HG02840 (cell line): ENCODE measurements around the gene ELL2.

ENCODE experiments used
- ATAC-seq: cut with Tn5 transposase; IDR thresholded peaks from one replicate; pipeline ENCODE4 v1.9.1; 2021; ENCODE audit warnings: mild to moderate bottlenecking, moderate library complexity, moderate number of reproducible peaks; ENCODE audit not compliant: unreplicated experiment, low FRiP score

The ELL2 gene

GRCh38 chr5:95961617-95962474 lies at the start of gene ELL2:
ELL2 (minus strand) TSS chr5:95961851; CDS start chr5:95961721, 130 bp downstream.
- ATAC-seq, result peak; percentile 84

- no peak for ATAC-seq
Observed at GRCh38 chr5:96008987-96009647, 47.5 kb upstream of the ELL2 start.

- ATAC-seq, result no peak
Observed at GRCh38 chr5:96008487-96008886, 46.8 kb upstream of the ELL2 start.

- ATAC-seq, result no peak
Observed at GRCh38 chr5:96007051-96007450, 45.4 kb upstream of the ELL2 start.

- no peak for ATAC-seq
Observed at GRCh38 chr5:96006291-96006690, 44.6 kb upstream of the ELL2 start.

GRCh38 chr5:96004754-96005153 lies 43.1 kb upstream of the ELL2 start:
- ATAC-seq, result no peak

- no peak for ATAC-seq
Observed at GRCh38 chr5:96004087-96004486, 42.4 kb upstream of the ELL2 start.

GRCh38 chr5:96001262-96001661 lies 39.6 kb upstream of the ELL2 start:
- no peak for ATAC-seq

GRCh38 chr5:96000308-96000707 lies 38.7 kb upstream of the ELL2 start:
- ATAC-seq, result no peak

- ATAC-seq, result no peak
Observed at GRCh38 chr5:95996904-95997723, 35.5 kb upstream of the ELL2 start.

- no peak for ATAC-seq
Observed at GRCh38 chr5:95995962-95996489, 34.4 kb upstream of the ELL2 start.

- ATAC-seq, result no peak
Observed at GRCh38 chr5:95993776-95994175, 32.1 kb upstream of the ELL2 start.

- ATAC-seq, result no peak
Observed at GRCh38 chr5:95993266-95993665, 31.6 kb upstream of the ELL2 start.

- ATAC-seq, result no peak
Observed at GRCh38 chr5:95989283-95990048, 27.8 kb upstream of the ELL2 start.

GRCh38 chr5:95988877-95989276 lies 27.2 kb upstream of the ELL2 start:
- no peak for ATAC-seq

- no peak for ATAC-seq
Observed at GRCh38 chr5:95988094-95988493, 26.4 kb upstream of the ELL2 start.

- no peak for ATAC-seq
Observed at GRCh38 chr5:95986937-95987520, 25.4 kb upstream of the ELL2 start.

- no peak for ATAC-seq
Observed at GRCh38 chr5:95986001-95986400, 24.4 kb upstream of the ELL2 start.

GRCh38 chr5:95985249-95985648 lies 23.6 kb upstream of the ELL2 start:
- ATAC-seq, result no peak
